Suppressor macrophage (primary cell): ENCODE measurements around the gene UCP2.

Experiments used
- DNase-seq, 4 experiments: peaks; one replicate each; pipeline ENCODE4 v3.0.0-alpha.2; 2020 to 2022

UCP2 gene

GRCh38 chr11:73969991-73970800, 12.4 kb downstream of the UCP2 start:
- DNase-seq: peak in 2 of 4 experiments; percentile 40 to 47

GRCh38 chr11:73969091-73969490, 13.6 kb downstream of the UCP2 start:
- no peak for DNase-seq

GRCh38 chr11:73968356-73968966, 14.2 kb downstream of the UCP2 start:
- no peak for DNase-seq

GRCh38 chr11:73965764-73966121, 16.9 kb downstream of the UCP2 start:
- DNase-seq: no peak

GRCh38 chr11:73965076-73965763, 17.4 kb downstream of the UCP2 start:
- DNase-seq: no peak

GRCh38 chr11:73963861-73964260, 18.8 kb downstream of the UCP2 start:
- no peak for DNase-seq

- no peak for DNase-seq
Measured at GRCh38 chr11:73962101-73962705, 20.4 kb downstream of the UCP2 start.

- DNase-seq: no peak
Measured at GRCh38 chr11:73961321-73961720, 21.3 kb downstream of the UCP2 start.

GRCh38 chr11:73958521-73959141, 24.0 kb downstream of the UCP2 start:
- no peak for DNase-seq

- DNase-seq: no peak
Measured at GRCh38 chr11:73957654-73958361, 24.8 kb downstream of the UCP2 start.

GRCh38 chr11:73956876-73957653, 25.6 kb downstream of the UCP2 start:
- no peak for DNase-seq

- no peak for DNase-seq
Measured at GRCh38 chr11:73951797-73952196, 30.8 kb downstream of the UCP2 start.

GRCh38 chr11:73950869-73951710, 31.6 kb downstream of the UCP2 start, which contains the start of gene DNAJB13:
Gene DNAJB13 (plus strand): TSS chr11:73951026. CDS start chr11:73951070, 44 bp downstream.
- DNase-seq: peak in 3 of 4 experiments; percentile 52 to 64 (median 57)

GRCh38 chr11:73949912-73950311, 32.7 kb downstream of the UCP2 start:
- DNase-seq: no peak

- DNase-seq: no peak
Measured at GRCh38 chr11:73949246-73949645, 33.4 kb downstream of the UCP2 start.

- DNase-seq: no peak
Measured at GRCh38 chr11:73946798-73947458, 35.7 kb downstream of the UCP2 start.

- DNase-seq: no peak
Measured at GRCh38 chr11:73945396-73945795, 37.2 kb downstream of the UCP2 start.

GRCh38 chr11:73944901-73945300, 37.7 kb downstream of the UCP2 start:
- no peak for DNase-seq

GRCh38 chr11:73944085-73944484, 38.6 kb downstream of the UCP2 start:
- no peak for DNase-seq

GRCh38 chr11:73942010-73942409, 40.6 kb downstream of the UCP2 start:
- no peak for DNase-seq
